IMR-90 (cell line): Measurements from ENCODE around the gene CPXM1. TPM values are rescaled to one million over a fixed set of nuclear protein-coding genes. Genes with fewer than 3 reads are reported as not detected.

Source experiments
- ATAC-seq: fragments of 200-7000 bp; cut with Tn5 transposase; 2 replicates; pipeline ENCODE4 v1.9.1; 2020; ENCODE audit warnings: low read depth, mild to moderate bottlenecking, moderate library complexity
- BruUV-seq: library from RNA; stranded (reverse); fragments of 400-500 nt; replicated peaks from 2 replicates; lab custom pipeline; 2021; lab: Mats Ljungman, UMichigan
- CTCF ChIA-PET: fragments of 300-600 bp; formaldehyde crosslinking; extraction: SDS; loops from one replicate; lab custom pipeline; 2021; ENCODE audit warnings: antibody characterized with exemption; lab: Yijun Ruan, JAX
- POLR2A ChIA-PET: fragments of 300-600 bp; sonication (Branson Sonifier 250); formaldehyde crosslinking; loops from one replicate; lab custom pipeline; 2022; ENCODE audit warnings: antibody characterized with exemption; ENCODE audit not compliant: unreplicated experiment; lab: Charles Lee
- DNase-seq: peaks from one replicate; pipeline ENCODE4 v3.0.0; 2013
- H2AFZ ChIP-seq: replicated peaks from 2 replicates; pipeline ENCODE3; 2013; ENCODE audit warnings: low read length, mild to moderate bottlenecking; ENCODE audit not compliant: poor library complexity
- H2AK5ac ChIP-seq: 2 replicates; pipeline ENCODE4 v1.6.1; 2013; ENCODE audit warnings: low read depth, low read length, inconsistent platforms
- H2AK9ac ChIP-seq: replicated peaks from 2 replicates; pipeline ENCODE3; 2013; ENCODE audit warnings: mild to moderate bottlenecking, low read depth, low read length, moderate library complexity; ENCODE audit not compliant: poor library complexity
- H2BK120ac ChIP-seq: 2 replicates; pipeline ENCODE4 v1.6.1; 2013; ENCODE audit warnings: low read depth, low read length, inconsistent platforms
- H2BK15ac ChIP-seq: 3 replicates; pipeline ENCODE4 v1.6.1; 2013; ENCODE audit warnings: low read depth, low read length, inconsistent platforms
- H2BK20ac ChIP-seq: 2 replicates; pipeline ENCODE4 v1.6.1; 2013; ENCODE audit warnings: low read depth, mild to moderate bottlenecking, inconsistent platforms, low read length, moderate library complexity
- H2BK5ac ChIP-seq: 2 replicates; pipeline ENCODE4 v1.6.1; 2013; ENCODE audit warnings: mild to moderate bottlenecking, low read depth, low read length, inconsistent platforms; ENCODE audit not compliant: poor library complexity, severe bottlenecking
- H3K14ac ChIP-seq: replicated peaks from 2 replicates; pipeline ENCODE4 v1.6.1; 2013; ENCODE audit warnings: low read depth, low read length, inconsistent platforms
- H3K18ac ChIP-seq: 2 replicates; pipeline ENCODE4 v1.6.1; 2013; ENCODE audit warnings: low read depth, low read length, control low read depth
- H3K23ac ChIP-seq: 2 replicates; pipeline ENCODE4 v1.6.1; 2013; ENCODE audit warnings: low read depth, low read length, inconsistent platforms
- H3K27ac ChIP-seq: 2 replicates; pipeline ENCODE4 v1.5.1; 2013; ENCODE audit warnings: mild to moderate bottlenecking, control low read depth, low read length; ENCODE audit not compliant: insufficient read depth
- H3K27me3 ChIP-seq: 2 replicates; pipeline ENCODE4 v1.6.1; 2013; ENCODE audit warnings: low read length; ENCODE audit not compliant: control insufficient read depth, insufficient read depth
- H3K36me3 ChIP-seq: 2 replicates; pipeline ENCODE4 v1.6.1; 2013; ENCODE audit warnings: low read length, mixed read lengths; ENCODE audit not compliant: control insufficient read depth, insufficient read depth
- H3K4ac ChIP-seq: 2 replicates; pipeline ENCODE4 v1.6.1; 2013; ENCODE audit warnings: low read depth, low read length, inconsistent platforms
- H3K4me1 ChIP-seq: 2 replicates; pipeline ENCODE4 v1.6.1; 2013; ENCODE audit warnings: low read length, mixed read lengths; ENCODE audit not compliant: control insufficient read depth, insufficient read depth
- H3K4me2 ChIP-seq: 2 replicates; pipeline ENCODE4 v1.6.1; 2013; ENCODE audit warnings: low read depth, mild to moderate bottlenecking, control low read depth, low read length, moderate library complexity
- H3K4me3 ChIP-seq: 2 replicates; pipeline ENCODE4 v1.5.1; 2013; ENCODE audit warnings: low read depth, mild to moderate bottlenecking, control low read depth, low read length, moderate library complexity; ENCODE audit not compliant: insufficient read depth
- H3K56ac ChIP-seq: 2 replicates; pipeline ENCODE4 v1.6.1; 2013; ENCODE audit warnings: low read length, inconsistent platforms; ENCODE audit not compliant: insufficient read depth; ENCODE audit errors: extremely low read depth
- H3K79me1 ChIP-seq, 2 experiments: 2 replicates each; pipeline ENCODE4 v1.6.1; 2013; ENCODE audit warnings: low read length in 2 of 2, inconsistent platforms in 1 of 2, low read depth in 1 of 2
- H3K9ac ChIP-seq: 2 replicates; pipeline ENCODE4 v1.6.1; 2013; ENCODE audit warnings: low read depth, low read length, control low read depth
- H3K9me1 ChIP-seq: 2 replicates; pipeline ENCODE4 v1.6.1; 2013; ENCODE audit warnings: low read length, inconsistent platforms; ENCODE audit not compliant: insufficient read depth
- H3K9me3 ChIP-seq: 2 replicates; pipeline ENCODE4 v1.6.1; 2013; ENCODE audit warnings: low read length; ENCODE audit not compliant: control insufficient read depth, insufficient read depth
- H4K20me1 ChIP-seq: 2 replicates; pipeline ENCODE4 v1.6.1; 2013; ENCODE audit warnings: low read length, inconsistent platforms; ENCODE audit not compliant: insufficient read depth
- H4K5ac ChIP-seq: 2 replicates; pipeline ENCODE4 v1.6.1; 2013; ENCODE audit warnings: mild to moderate bottlenecking, low read depth, low read length, control low read depth
- H4K8ac ChIP-seq, 2 experiments: 2 replicates each; pipeline ENCODE4 v1.6.1; 2013; ENCODE audit warnings: low read depth in 2 of 2, low read length in 2 of 2, control low read depth in 1 of 2, inconsistent platforms in 1 of 2
- H4K91ac ChIP-seq: 2 replicates; pipeline ENCODE4 v1.6.1; 2013; ENCODE audit warnings: low read depth, low read length, inconsistent platforms; ENCODE audit not compliant: insufficient read depth
- BHLHE40 ChIP-seq: fragments of 150-350 bp; IDR thresholded peaks from 2 replicates; pipeline ENCODE4 v1.6.1; 2016; ENCODE audit warnings: mild to moderate bottlenecking, low read depth, low read length
- CEBPB ChIP-seq: IDR thresholded peaks from 2 replicates; pipeline ENCODE4 v1.6.1; 2012; ENCODE audit warnings: low read depth, low read length, improper control_type of control experiment
- CHD1 ChIP-seq: IDR thresholded peaks from 2 replicates; pipeline ENCODE4 v1.6.1; 2012; ENCODE audit warnings: low read depth, low read length, improper control_type of control experiment
- FOS ChIP-seq: fragments of 150-350 bp; IDR thresholded peaks from 2 replicates; pipeline ENCODE4 v1.6.1; 2016; ENCODE audit warnings: low read depth, low read length
- MAFK ChIP-seq: IDR thresholded peaks from 2 replicates; pipeline ENCODE4 v1.6.1; 2012; ENCODE audit warnings: low read depth, low read length, improper control_type of control experiment
- MAZ ChIP-seq: IDR thresholded peaks from 2 replicates; pipeline ENCODE4 v1.6.1; 2012; ENCODE audit warnings: low read depth, mild to moderate bottlenecking, low read length, improper control_type of control experiment, moderate library complexity, borderline replicate concordance
- MXI1 ChIP-seq: IDR thresholded peaks from 2 replicates; pipeline ENCODE4 v1.6.1; 2012; ENCODE audit warnings: low read depth, mild to moderate bottlenecking, low read length, moderate library complexity, borderline replicate concordance
- NFE2L2 ChIP-seq: fragments of 150-350 bp; IDR thresholded peaks from 2 replicates; pipeline ENCODE4 v1.6.1; 2016; ENCODE audit warnings: low read depth, mild to moderate bottlenecking, low read length
- POLR2A ChIP-seq: IDR thresholded peaks from 2 replicates; pipeline ENCODE4 v1.6.1; 2012; ENCODE audit warnings: mild to moderate bottlenecking, low read depth, low read length
- RAD21 ChIP-seq: IDR thresholded peaks from 2 replicates; pipeline ENCODE4 v1.6.1; 2012; ENCODE audit warnings: low read length, improper control_type of control experiment
- RCOR1 ChIP-seq: IDR thresholded peaks from 2 replicates; pipeline ENCODE4 v1.6.1; 2012; ENCODE audit warnings: mild to moderate bottlenecking, low read length, improper control_type of control experiment; ENCODE audit not compliant: insufficient replicate concordance
- RFX5 ChIP-seq: IDR thresholded peaks from 2 replicates; pipeline ENCODE4 v1.8.0; 2012; ENCODE audit warnings: low read depth, mild to moderate bottlenecking, low read length, moderate library complexity
- SMC3 ChIP-seq: fragments of 150-350 bp; IDR thresholded peaks from 2 replicates; pipeline ENCODE4 v1.6.1; 2016; ENCODE audit warnings: low read depth, mild to moderate bottlenecking, antibody characterized with exemption, low read length, moderate library complexity
- WGBS, 2 experiments: methylation state at CpG; one replicate each; pipeline versions ENCODE4 v1.1.5 to v1.1.7; 2013; ENCODE audit warnings: missing lambda C conversion rate in 2 of 2; ENCODE audit not compliant: insufficient read length in 1 of 2; ENCODE audit errors: extremely low coverage in 2 of 2; 5-methylcytosine and 5-hydroxymethylcytosine counted together
- dilution Hi-C: fragments of 300-500 bp; cut with HindIII; formaldehyde crosslinking; loops from one replicate; pipeline ENCODE4 v1.14.3; 2018; ENCODE audit warnings: low sequenced_read_pairs; ENCODE audit not compliant: unreplicated experiment
- in situ Hi-C: fragments of 300-500 bp; cut with MboI; formaldehyde crosslinking; loops from 3 replicates; pipeline ENCODE4 v1.14.3; 2019; ENCODE audit warnings: low sequenced_read_pairs, inconsistent platforms, mixed read lengths
- intact Hi-C: fragments of 100-400 bp; cut with micrococcal nuclease; formaldehyde crosslinking; loops from 2 replicates; pipeline ENCODE4 v1.10.0; 2022
- polyA plus RNA-seq, 3 experiments: library from polyadenylated mRNA; depleted of rRNA; stranded (reverse); fragments of >200 nt; gene quantifications; 2 replicates each; pipeline ENCODE4 v1.2.3, GENCODE V29; 2012; ENCODE audit warnings: low replicate concordance in 1 of 3
- total RNA-seq: library from RNA; depleted of rRNA; stranded (reverse); fragments of >200 nt; gene quantifications from 2 replicates; pipeline ENCODE4 v1.2.3, GENCODE V29; 2012
- TF ChIP-seq, protein P1 (sequence below): fragments of 150-350 bp; IDR thresholded peaks from 2 replicates; pipeline ENCODE4 v1.6.1; 2016; ENCODE audit warnings: low read depth, mild to moderate bottlenecking, low read length, moderate library complexity, borderline replicate concordance
- TF ChIP-seq, protein P2 (sequence below): fragments of 150-350 bp; IDR thresholded peaks from 2 replicates; pipeline ENCODE4 v1.6.1; 2017; ENCODE audit warnings: mild to moderate bottlenecking, antibody characterized with exemption, low read length, low read depth
- TF ChIP-seq, protein P3 (sequence below): conservative IDR thresholded peaks from 2 replicates; pipeline ENCODE4 v1.5.1; 2012; ENCODE audit warnings: mild to moderate bottlenecking, low read depth, low read length, improper control_type of control experiment

CPXM1 gene
- total and polyA plus RNA-seq, 2 of the 4 experiments (the other 2 are of a cell fraction) = 1.1 to 4.6 TPM

DNA sequence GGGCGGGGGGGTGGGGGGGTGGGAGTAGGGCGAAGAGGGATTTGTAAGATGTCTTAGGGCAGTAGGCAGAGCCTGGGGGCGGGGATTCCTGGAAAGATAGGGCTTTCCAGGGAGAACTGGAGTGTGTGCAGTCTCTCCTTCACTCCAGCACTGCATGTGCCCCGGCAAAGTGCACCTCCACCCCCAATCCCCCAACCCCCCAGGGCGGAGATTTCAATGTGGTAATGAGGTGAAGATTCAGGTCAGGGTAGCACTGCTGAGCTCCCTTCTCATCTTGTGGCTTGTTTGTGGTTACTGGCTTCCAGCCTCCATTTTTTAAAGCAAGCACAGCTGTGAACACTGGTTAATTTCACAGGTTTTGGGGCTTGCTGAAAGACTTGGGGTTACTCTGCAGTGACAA lies 21.6 kb upstream of the CPXM1 start:
- no peak overlapping the region for H2BK20ac ChIP-seq
- no peak overlapping the region for H3K18ac ChIP-seq
- intact Hi-C loops = no loop called here
- H4K8ac ChIP-seq = no peak overlapping the region
- no peak overlapping the region for H2BK15ac ChIP-seq
- no TSS peak for BruUV-seq
- H3K23ac ChIP-seq = no peak overlapping the region
- peaks cover 22% of the 10 kb centered on the region for H3K4me1 ChIP-seq
- no peak overlapping the region for H3K4me2 ChIP-seq
- H3K27me3 ChIP-seq = no peaks in the 10 kb centered on the region; the same call in 1 of the 2 replicates
- H3K9me3 ChIP-seq = no peaks in the 10 kb centered on the region
- no peak overlapping the region for H2AK5ac ChIP-seq
- WGBS, 2 experiments = no CpG with 5 or more reads among the region's 5 CpGs
- no peak overlapping the region for H3K9ac ChIP-seq
- H3K56ac ChIP-seq = no peak overlapping the region
- dilution Hi-C loops = no loop called here
- H4K20me1 ChIP-seq = no peaks in the 10 kb centered on the region
- no peak overlapping the region for H2AK9ac ChIP-seq
- H2BK120ac ChIP-seq = no peak overlapping the region
- H3K79me1 ChIP-seq = no peaks in the 10 kb centered on the region
- no peak overlapping the region for H4K91ac ChIP-seq
- no peak overlapping the region for H4K5ac ChIP-seq
- H3K36me3 ChIP-seq = no peaks in the 10 kb centered on the region
- ChIA-PET CTCF (no interaction called here), POLR2A (no interaction called here)
- peaks cover 12% of the 10 kb centered on the region for H3K9me1 ChIP-seq
- H3K4me3 ChIP-seq = no peak overlapping the region
- H2AFZ ChIP-seq = no peak overlapping the region
- TF ChIP-seq, protein P1, sequence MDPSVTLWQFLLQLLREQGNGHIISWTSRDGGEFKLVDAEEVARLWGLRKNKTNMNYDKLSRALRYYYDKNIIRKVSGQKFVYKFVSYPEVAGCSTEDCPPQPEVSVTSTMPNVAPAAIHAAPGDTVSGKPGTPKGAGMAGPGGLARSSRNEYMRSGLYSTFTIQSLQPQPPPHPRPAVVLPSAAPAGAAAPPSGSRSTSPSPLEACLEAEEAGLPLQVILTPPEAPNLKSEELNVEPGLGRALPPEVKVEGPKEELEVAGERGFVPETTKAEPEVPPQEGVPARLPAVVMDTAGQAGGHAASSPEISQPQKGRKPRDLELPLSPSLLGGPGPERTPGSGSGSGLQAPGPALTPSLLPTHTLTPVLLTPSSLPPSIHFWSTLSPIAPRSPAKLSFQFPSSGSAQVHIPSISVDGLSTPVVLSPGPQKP = no peak
- TF ChIP-seq FOS (no peak), MAZ (no peak), NFE2L2 (no peak), RFX5 (no peak), CHD1 (no peak), SMC3 (no peak), MXI1 (no peak), BHLHE40 (no peak), MAFK (no peak), RAD21 (no peak), RCOR1 (no peak), CEBPB (no peak), POLR2A (no peak)
- TF ChIP-seq, protein P2, sequence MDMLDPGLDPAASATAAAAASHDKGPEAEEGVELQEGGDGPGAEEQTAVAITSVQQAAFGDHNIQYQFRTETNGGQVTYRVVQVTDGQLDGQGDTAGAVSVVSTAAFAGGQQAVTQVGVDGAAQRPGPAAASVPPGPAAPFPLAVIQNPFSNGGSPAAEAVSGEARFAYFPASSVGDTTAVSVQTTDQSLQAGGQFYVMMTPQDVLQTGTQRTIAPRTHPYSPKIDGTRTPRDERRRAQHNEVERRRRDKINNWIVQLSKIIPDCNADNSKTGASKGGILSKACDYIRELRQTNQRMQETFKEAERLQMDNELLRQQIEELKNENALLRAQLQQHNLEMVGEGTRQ = no peak
- TF ChIP-seq, protein P3, sequence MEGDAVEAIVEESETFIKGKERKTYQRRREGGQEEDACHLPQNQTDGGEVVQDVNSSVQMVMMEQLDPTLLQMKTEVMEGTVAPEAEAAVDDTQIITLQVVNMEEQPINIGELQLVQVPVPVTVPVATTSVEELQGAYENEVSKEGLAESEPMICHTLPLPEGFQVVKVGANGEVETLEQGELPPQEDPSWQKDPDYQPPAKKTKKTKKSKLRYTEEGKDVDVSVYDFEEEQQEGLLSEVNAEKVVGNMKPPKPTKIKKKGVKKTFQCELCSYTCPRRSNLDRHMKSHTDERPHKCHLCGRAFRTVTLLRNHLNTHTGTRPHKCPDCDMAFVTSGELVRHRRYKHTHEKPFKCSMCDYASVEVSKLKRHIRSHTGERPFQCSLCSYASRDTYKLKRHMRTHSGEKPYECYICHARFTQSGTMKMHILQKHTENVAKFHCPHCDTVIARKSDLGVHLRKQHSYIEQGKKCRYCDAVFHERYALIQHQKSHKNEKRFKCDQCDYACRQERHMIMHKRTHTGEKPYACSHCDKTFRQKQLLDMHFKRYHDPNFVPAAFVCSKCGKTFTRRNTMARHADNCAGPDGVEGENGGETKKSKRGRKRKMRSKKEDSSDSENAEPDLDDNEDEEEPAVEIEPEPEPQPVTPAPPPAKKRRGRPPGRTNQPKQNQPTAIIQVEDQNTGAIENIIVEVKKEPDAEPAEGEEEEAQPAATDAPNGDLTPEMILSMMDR = no peak
- in situ Hi-C loops = loop anchor here (25.0 kb wide), 1 partner anchor 710 kb away; the partner anchor contains the start of gene STK35
- H3K4ac ChIP-seq = 0 out of 2 replicates have a peak overlapping the region, but pooled peaks have one; percentile 42
- H3K14ac ChIP-seq = no peak overlapping the region
- H2BK5ac ChIP-seq = no peak overlapping the region
- ATAC-seq = peak; percentile 6
- no peak overlapping the region for H3K27ac ChIP-seq
- peak; percentile 30 for DNase-seq
